Adipose tissue (tissue), 3 donors: ENCODE results near the gene ANP32A. TPM values are rescaled to one million over a fixed set of nuclear protein-coding genes. Genes with fewer than 3 reads are reported as not detected.

Experiments
- H3K27ac ChIP-seq: one replicate; pipeline ENCODE4 v1.5.1; 2013; ENCODE audit warnings: low read depth, low read length
- WGBS, 3 donors: extraction: QIAGEN DNeasy Blood & Tissue Kit; methylation state at CpG; one replicate each; pipeline ENCODE4 v1.1.7; 2013; 5-methylcytosine and 5-hydroxymethylcytosine counted together
- polyA plus RNA-seq, 3 donors: library from polyadenylated mRNA; stranded (reverse); fragments of 200-250 nt; gene quantifications; one replicate each; pipeline ENCODE4 v1.2.3, GENCODE V29; 2013
- donor health status: healthy with polysubstance abuse.
- donor health status: Bipolar disorder and iron deficiency.
- donor health status: healthy.

ANP32A gene
- polyA plus RNA-seq, 3 donors: 41.9 to 81.2 (median 79.5) TPM

GRCh38 chr15:68732451-68732850 is 88.2 kb downstream of the ANP32A start:
- WGBS, 3 donors: 94 to 100% (median 97%) methylated on average over 2 of the region's 2 CpGs
- no peak overlapping the region for H3K27ac ChIP-seq

GRCh38 chr15:68730976-68731897 is 89.5 kb downstream of the ANP32A start:
- H3K27ac ChIP-seq: no peak overlapping the region
- WGBS, 3 donors: 53 to 64% (median 63%) methylated on average over 15 of the region's 15 CpGs

GRCh38 chr15:68730471-68730919 is 90.2 kb downstream of the ANP32A start:
- H3K27ac ChIP-seq: no peak overlapping the region
- WGBS, 3 donors: 44 to 54% (median 44%) methylated on average over 6 of the region's 6 CpGs

DNA sequence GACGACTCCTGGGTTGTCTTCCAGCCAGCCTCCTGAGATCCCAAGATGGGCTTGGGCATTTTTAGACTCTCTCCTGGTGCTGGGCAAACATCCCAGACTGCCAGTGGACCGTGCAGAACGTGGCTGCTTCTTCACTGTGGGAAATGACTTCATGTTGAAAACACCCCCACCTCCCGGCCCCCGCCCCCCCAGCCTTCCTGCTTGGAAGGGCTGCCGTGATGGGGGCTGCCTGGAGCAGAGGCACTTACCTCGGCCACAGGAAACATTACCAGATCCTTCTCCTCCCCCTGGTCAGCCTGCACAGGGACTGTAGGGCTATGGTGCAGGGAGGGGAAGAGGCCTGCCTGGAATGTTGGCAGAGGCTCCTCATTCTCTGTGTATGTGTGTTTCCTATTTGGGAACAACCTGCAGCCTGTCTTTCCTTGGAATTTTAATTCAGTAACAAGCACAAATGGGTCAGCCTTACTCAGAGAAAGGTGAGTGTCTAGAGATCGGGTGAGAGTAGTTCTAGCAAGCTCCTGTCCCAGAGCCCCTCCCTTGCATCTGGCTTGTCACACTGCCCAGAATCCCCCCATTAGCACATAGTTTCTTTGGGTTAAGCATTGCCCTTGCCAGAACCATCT is 90.8 kb downstream of the ANP32A start:
- WGBS, 3 donors: 25 to 37% (median 27%) methylated on average over 8 of the region's 8 CpGs
- H3K27ac ChIP-seq: no peak overlapping the region

Other genes with a start within 250 kb of the ANP32A start
- gene CORO2B, start 241.9 kb downstream of the ANP32A start, polyA plus RNA-seq: 10 to 100 TPM in 1 of 3 donors, 1 to 10 TPM in 2; 1.8 to 19.7 (median 7.8) TPM
- gene SPESP1, start 109.6 kb upstream of the ANP32A start, polyA plus RNA-seq: 1 to 10 TPM in 1 of 3 donors, under 1 TPM in 2; 0.67 to 2.5 (median 0.99) TPM
- gene NOX5, start 193.8 kb upstream of the ANP32A start, polyA plus RNA-seq: under 1 TPM; 0.02 to 0.13 (median 0.11) TPM